ENCODE results near the gene EPC1. TPM values are rescaled to one million over a fixed set of nuclear protein-coding genes. Genes with fewer than 3 reads are reported as not detected.

Gene EPC1
- total and polyA plus RNA-seq, 9 of the 15 experiments (the other 6 are each of a cell fraction or from before 2014, with no cell fraction given) = 7.0 to 43.6 (median 16.1) TPM

DNA sequence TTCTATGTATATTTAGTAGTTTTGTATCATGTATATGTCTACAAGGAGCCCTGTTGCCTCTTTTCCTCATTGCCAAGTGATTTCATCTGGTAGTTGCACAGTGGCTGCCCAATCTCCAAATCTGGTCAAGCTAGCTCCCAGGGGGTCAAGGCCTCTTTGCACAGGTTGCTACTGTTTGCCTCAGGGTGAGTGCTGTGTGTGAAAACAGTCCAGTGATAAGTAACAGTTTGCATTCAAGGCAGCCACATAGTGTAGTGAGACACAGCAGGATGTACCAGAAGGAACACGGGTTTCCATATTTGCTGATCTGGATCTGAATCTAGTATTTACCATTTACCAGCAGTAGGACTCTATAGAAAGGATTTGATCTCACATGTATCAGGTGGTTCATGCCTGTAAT lies 13.3 kb upstream of the EPC1 start:
- Histone ChIP-seq H3K27me3 (ENCODE audit: control insufficient read depth in 2 of 2, insufficient read depth in 2 of 2, low read length in 2 of 2) (no peaks in the 10 kb centered on the region), H3K27ac (ENCODE audit: extremely low read depth, low read depth, low read length) (no peak overlapping the region), H3K4me2 (ENCODE audit: insufficient read depth, low read length) (no peak overlapping the region), H3K9ac (ENCODE audit: insufficient read depth in 1 of 2, low read depth in 2 of 2, low read length in 2 of 2) (no peak overlapping the region), H3K4me3 (no peak overlapping the region), H3K9me1 (ENCODE audit: control insufficient read depth, insufficient read depth, low read length) (no peaks in the 10 kb centered on the region), H3K9me3 (replicated peaks; ENCODE audit: control insufficient read depth, insufficient read depth, low read depth, low read length) (no peaks in the 10 kb centered on the region; the same call in 1 of the 2 replicates), H3K79me2 (ENCODE audit: control insufficient read depth, insufficient read depth, low read length) (peaks cover 7% of the 10 kb centered on the region; the same call in 1 of the 3 replicates), H3K4me1 (replicated peaks in 1 of 2; ENCODE audit: control insufficient read depth in 2 of 2, insufficient read depth in 2 of 2, low read length in 2 of 2) (no peaks in the 10 kb centered on the region; a peak in 2 of 5 replicates), H2AFZ (ENCODE audit: low read depth, low read length) (no peak overlapping the region), H4K20me1 (replicated peaks; ENCODE audit: control insufficient read depth, insufficient read depth, low read length) (no peaks in the 10 kb centered on the region), H3K36me3 (ENCODE audit: control insufficient read depth, insufficient read depth, low read length) (no peaks in the 10 kb centered on the region)
- FAIRE-seq = no peak
- POLR2A ChIA-PET = interaction anchor here (1.1 to 2.2 kb wide), 2 partner anchors 12 to 18 kb away, joined by 3 to 12 read pairs; no protein-coding TSS in a partner anchor
- intact Hi-C loops (cut with micrococcal nuclease) (no loop called here), in situ Hi-C loops (cut with MboI) (loop anchor here (10.0 kb wide), 1 partner anchor 105 kb away; no protein-coding TSS in a partner anchor)
- DNase-seq (ENCODE audit: extremely low read depth in 1 of 4, low spot score in 3 of 4) = no peak
- CTCF ChIA-PET (ENCODE audit: low intra/inter-chr PET ratio) = no interaction called here
- 78% methylated on average over 1 of the region's 1 CpG for WGBS (ENCODE audit: insufficient coverage, low coverage, missing lambda C conversion rate)
- TF ChIP-seq, protein P1, sequence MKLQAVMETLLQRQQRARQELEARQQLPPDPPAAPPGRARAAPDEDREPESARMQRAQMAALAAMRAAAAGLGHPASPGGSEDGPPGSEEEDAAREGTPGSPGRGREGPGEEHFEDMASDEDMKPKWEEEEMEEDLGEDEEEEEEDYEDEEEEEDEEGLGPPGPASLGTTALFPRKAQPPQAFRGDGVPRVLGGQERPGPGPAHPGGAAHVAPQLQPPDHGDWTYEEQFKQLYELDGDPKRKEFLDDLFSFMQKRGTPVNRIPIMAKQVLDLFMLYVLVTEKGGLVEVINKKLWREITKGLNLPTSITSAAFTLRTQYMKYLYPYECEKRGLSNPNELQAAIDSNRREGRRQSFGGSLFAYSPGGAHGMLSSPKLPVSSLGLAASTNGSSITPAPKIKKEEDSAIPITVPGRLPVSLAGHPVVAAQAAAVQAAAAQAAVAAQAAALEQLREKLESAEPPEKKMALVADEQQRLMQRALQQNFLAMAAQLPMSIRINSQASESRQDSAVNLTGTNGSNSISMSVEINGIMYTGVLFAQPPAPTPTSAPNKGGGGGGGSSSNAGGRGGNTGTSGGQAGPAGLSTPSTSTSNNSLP (IDR thresholded peaks at IDR 0.05; ENCODE audit: borderline replicate concordance, low read depth, low read length) = no peak
- no peak for TF ChIP-seq RFX1 (IDR thresholded peaks at IDR 0.05)
- TF ChIP-seq EP400 (IDR thresholded peaks at IDR 0.05) = no peak
- TF ChIP-seq ZNF766 (CRISPR knock-in tag; conservative IDR thresholded peaks at IDR 0.05) = no peak
- no peak for TF ChIP-seq LEF1 (IDR thresholded peaks at IDR 0.05)
- no peak for TF ChIP-seq ZNF274 (IDR thresholded peaks at IDR 0.05; ENCODE audit: borderline replicate concordance, low read depth, low read length)
- no peak for TF ChIP-seq ZNF583 (CRISPR knock-in tag; IDR thresholded peaks at IDR 0.05)
- TF ChIP-seq, protein P2, sequence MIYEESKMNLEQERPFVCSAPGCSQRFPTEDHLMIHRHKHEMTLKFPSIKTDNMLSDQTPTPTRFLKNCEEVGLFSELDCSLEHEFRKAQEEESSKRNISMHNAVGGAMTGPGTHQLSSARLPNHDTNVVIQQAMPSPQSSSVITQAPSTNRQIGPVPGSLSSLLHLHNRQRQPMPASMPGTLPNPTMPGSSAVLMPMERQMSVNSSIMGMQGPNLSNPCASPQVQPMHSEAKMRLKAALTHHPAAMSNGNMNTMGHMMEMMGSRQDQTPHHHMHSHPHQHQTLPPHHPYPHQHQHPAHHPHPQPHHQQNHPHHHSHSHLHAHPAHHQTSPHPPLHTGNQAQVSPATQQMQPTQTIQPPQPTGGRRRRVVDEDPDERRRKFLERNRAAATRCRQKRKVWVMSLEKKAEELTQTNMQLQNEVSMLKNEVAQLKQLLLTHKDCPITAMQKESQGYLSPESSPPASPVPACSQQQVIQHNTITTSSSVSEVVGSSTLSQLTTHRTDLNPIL (CRISPR knock-in tag; IDR thresholded peaks at IDR 0.05) = no peak
- TF ChIP-seq ARNT (IDR thresholded peaks at IDR 0.05) = no peak
- no peak for TF ChIP-seq TEAD2 (tag; IDR thresholded peaks at IDR 0.05)
- no peak for TF ChIP-seq IFI16 (CRISPR knock-in tag; IDR thresholded peaks at IDR 0.05)
- TF ChIP-seq CCAR2 (IDR thresholded peaks at IDR 0.05; ENCODE audit: low read depth, low read length) = no peak
- no peak for TF ChIP-seq SUPT5H (IDR thresholded peaks at IDR 0.05)
- TF ChIP-seq, protein P3, sequence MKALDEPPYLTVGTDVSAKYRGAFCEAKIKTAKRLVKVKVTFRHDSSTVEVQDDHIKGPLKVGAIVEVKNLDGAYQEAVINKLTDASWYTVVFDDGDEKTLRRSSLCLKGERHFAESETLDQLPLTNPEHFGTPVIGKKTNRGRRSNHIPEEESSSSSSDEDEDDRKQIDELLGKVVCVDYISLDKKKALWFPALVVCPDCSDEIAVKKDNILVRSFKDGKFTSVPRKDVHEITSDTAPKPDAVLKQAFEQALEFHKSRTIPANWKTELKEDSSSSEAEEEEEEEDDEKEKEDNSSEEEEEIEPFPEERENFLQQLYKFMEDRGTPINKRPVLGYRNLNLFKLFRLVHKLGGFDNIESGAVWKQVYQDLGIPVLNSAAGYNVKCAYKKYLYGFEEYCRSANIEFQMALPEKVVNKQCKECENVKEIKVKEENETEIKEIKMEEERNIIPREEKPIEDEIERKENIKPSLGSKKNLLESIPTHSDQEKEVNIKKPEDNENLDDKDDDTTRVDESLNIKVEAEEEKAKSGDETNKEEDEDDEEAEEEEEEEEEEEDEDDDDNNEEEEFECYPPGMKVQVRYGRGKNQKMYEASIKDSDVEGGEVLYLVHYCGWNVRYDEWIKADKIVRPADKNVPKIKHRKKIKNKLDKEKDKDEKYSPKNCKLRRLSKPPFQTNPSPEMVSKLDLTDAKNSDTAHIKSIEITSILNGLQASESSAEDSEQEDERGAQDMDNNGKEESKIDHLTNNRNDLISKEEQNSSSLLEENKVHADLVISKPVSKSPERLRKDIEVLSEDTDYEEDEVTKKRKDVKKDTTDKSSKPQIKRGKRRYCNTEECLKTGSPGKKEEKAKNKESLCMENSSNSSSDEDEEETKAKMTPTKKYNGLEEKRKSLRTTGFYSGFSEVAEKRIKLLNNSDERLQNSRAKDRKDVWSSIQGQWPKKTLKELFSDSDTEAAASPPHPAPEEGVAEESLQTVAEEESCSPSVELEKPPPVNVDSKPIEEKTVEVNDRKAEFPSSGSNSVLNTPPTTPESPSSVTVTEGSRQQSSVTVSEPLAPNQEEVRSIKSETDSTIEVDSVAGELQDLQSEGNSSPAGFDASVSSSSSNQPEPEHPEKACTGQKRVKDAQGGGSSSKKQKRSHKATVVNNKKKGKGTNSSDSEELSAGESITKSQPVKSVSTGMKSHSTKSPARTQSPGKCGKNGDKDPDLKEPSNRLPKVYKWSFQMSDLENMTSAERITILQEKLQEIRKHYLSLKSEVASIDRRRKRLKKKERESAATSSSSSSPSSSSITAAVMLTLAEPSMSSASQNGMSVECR (CRISPR knock-in tag; IDR thresholded peaks at IDR 0.05) = no peak
- BruUV-seq (replicated peaks) = no TSS peak
- ATAC-seq = no peak

Data from K562 (cell line).